Testis (tissue), 2 donors: ENCODE measurements around the gene CDS2.

Experiments
- POLR2A ChIP-seq: fragments of 450-650 bp; IDR thresholded peaks from one replicate; pipeline ENCODE4 v1.6.1; 2017; ENCODE audit warnings: antibody characterized with exemption, mild to moderate bottlenecking, moderate library complexity
- TF ChIP-seq, protein P1 (sequence below), 3 experiments: fragments of 450-650 bp in 2 of 3; fragments of 200-600 bp in 1 of 3; sonication (generic) in 1 of 3; IDR thresholded peaks; one replicate each; pipeline ENCODE4 v1.5.1; 2016 to 2019; ENCODE audit warnings: antibody characterized with exemption in 3 of 3, mild to moderate bottlenecking in 2 of 3, moderate library complexity in 1 of 3

DNA sequence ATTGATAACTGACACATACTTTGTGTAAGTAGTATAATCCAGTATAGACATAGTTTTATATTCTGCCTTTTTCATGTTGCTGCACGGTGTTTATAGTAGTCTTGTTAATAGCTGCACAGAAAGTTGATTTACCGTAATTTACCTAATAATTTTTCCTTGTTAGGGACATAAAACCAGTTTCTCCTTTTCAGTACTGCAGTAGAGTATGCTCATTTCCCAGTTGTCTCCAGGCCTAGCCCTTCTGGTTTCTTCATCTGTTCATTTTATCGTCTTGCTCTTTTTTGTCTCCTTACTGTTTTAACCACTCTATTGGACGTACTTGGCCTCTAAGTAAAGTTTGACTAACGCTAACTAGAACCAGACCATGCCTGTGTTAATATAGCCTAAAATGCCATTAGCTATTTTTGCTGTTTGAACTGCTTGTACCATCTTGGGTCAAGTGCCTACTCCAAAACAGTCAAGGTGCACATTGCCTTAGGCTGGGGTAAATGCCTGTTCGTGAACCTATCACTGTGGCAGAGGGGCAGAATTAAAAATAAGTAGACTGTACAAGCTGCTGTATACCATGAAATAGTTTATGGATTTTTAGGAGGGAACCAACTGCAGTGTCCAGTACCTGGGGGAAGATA lies 34.8 kb downstream of the CDS2 start:
- TF ChIP-seq, protein P1, sequence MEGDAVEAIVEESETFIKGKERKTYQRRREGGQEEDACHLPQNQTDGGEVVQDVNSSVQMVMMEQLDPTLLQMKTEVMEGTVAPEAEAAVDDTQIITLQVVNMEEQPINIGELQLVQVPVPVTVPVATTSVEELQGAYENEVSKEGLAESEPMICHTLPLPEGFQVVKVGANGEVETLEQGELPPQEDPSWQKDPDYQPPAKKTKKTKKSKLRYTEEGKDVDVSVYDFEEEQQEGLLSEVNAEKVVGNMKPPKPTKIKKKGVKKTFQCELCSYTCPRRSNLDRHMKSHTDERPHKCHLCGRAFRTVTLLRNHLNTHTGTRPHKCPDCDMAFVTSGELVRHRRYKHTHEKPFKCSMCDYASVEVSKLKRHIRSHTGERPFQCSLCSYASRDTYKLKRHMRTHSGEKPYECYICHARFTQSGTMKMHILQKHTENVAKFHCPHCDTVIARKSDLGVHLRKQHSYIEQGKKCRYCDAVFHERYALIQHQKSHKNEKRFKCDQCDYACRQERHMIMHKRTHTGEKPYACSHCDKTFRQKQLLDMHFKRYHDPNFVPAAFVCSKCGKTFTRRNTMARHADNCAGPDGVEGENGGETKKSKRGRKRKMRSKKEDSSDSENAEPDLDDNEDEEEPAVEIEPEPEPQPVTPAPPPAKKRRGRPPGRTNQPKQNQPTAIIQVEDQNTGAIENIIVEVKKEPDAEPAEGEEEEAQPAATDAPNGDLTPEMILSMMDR (IDR thresholded peaks at IDR 0.05): no peak
- TF ChIP-seq POLR2A: no peak
